Thyroid gland (tissue), 4 donors: ENCODE results near the gene PLSCR1.

Experiments
- POLR2A ChIP-seq, 2 donors: fragments of 450-650 bp; IDR thresholded peaks; one replicate each; pipeline ENCODE4 v1.6.1; 2017; ENCODE audit warnings: antibody characterized with exemption in 2 of 2, mild to moderate bottlenecking in 2 of 2, moderate library complexity in 1 of 2
- TF ChIP-seq, protein P1 (sequence below), 6 experiments: fragments of 200-600 bp in 3 of 6; fragments of 450-650 bp in 3 of 6; sonication (generic) in 3 of 6; IDR thresholded peaks; one replicate each; pipeline ENCODE4 v1.5.1; 2016 to 2019; ENCODE audit warnings: antibody characterized with exemption in 6 of 6, mild to moderate bottlenecking in 2 of 6, inconsistent platforms in 1 of 6, moderate library complexity in 1 of 6

DNA sequence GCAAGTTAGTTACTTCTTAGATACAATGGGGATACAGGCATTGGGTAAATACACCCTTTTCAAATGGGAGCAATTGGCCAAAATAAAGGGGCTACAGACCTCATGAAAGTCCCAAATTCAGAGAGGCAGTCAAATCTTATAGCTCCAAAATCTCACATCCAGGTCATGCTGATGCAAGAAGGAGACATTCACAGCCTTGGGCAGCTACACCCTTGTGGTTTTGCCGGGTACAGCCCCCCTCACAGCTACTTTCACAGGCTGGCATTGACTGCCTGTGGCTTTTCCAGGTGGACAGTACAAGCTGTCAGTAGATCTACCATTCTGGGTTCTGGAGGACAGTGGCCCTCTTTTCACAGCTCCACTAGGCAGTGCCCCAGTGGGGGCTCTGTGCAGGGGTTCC is 17.5 kb upstream of the PLSCR1 start:
- TF ChIP-seq POLR2A (IDR thresholded peaks at IDR 0.05) = no peak
- TF ChIP-seq, protein P1, sequence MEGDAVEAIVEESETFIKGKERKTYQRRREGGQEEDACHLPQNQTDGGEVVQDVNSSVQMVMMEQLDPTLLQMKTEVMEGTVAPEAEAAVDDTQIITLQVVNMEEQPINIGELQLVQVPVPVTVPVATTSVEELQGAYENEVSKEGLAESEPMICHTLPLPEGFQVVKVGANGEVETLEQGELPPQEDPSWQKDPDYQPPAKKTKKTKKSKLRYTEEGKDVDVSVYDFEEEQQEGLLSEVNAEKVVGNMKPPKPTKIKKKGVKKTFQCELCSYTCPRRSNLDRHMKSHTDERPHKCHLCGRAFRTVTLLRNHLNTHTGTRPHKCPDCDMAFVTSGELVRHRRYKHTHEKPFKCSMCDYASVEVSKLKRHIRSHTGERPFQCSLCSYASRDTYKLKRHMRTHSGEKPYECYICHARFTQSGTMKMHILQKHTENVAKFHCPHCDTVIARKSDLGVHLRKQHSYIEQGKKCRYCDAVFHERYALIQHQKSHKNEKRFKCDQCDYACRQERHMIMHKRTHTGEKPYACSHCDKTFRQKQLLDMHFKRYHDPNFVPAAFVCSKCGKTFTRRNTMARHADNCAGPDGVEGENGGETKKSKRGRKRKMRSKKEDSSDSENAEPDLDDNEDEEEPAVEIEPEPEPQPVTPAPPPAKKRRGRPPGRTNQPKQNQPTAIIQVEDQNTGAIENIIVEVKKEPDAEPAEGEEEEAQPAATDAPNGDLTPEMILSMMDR (IDR thresholded peaks at IDR 0.05) = no peak
